Coronary artery (tissue), 2 donors: Measurements from ENCODE around the gene SYNPR.

Experiments used
- DNase-seq: peaks from one replicate; pipeline ENCODE4 v3.0.0-alpha.2; 2017; ENCODE audit warnings: low spot score
- H3K27ac ChIP-seq, 2 donors: fragments of 200-600 bp; sonication (generic); one replicate each; pipeline ENCODE4 v1.5.1; 2016 to 2019
- H3K4me3 ChIP-seq: fragments of 200-600 bp; sonication (generic); 2 replicates; pipeline ENCODE4 v1.5.1; 2016; ENCODE audit warnings: mild to moderate bottlenecking, moderate library complexity
- TF ChIP-seq, protein P1 (sequence below): fragments of 200-600 bp; sonication (generic); IDR thresholded peaks from one replicate; pipeline ENCODE4 v1.5.1; 2019; ENCODE audit warnings: antibody characterized with exemption

Gene SYNPR

DNA sequence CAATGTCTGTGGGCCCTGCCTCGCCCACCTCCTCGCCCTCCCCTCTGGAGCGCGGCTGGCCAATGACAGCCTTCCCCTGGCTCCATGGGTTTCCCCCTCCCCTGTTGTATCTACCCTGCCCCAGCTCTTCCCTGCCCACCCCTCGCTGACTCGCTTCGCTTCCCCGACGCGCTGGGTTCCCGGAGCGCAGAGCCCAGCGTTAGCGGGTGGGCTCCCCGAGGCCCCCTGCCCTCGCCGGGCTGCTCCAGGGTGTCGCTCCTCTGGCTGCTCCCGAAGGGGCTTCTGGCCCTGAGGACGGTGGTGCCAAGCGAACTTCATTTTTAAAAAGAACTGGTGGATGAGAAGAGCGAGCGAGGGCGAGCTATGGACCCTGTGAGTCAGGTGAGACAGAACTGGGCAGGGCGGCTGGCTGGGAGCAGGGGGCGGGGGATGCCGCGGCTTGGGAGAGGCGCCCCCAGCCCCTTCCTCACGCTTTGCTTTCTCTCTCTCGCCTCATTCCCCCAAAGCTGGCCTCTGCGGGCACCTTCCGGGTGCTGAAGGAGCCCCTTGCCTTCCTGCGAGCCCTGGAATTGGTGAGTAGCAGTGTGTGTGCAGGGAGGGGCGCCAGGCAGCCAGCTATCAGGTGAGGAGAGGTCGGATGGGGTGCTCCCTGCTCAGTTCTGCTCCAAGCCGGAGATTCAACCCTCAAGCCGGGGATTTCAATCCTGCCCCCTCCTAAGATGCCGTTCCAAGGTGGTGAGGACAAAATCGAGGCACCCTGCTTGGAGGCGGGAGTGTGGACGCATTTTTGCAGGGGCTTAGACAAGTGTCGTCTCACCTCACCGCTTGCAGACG lies at the start of gene SYNPR:
Gene SYNPR, plus strand, starts transcription at position 138 of the 834 bp plus-strand sequence.
- TF ChIP-seq, protein P1, sequence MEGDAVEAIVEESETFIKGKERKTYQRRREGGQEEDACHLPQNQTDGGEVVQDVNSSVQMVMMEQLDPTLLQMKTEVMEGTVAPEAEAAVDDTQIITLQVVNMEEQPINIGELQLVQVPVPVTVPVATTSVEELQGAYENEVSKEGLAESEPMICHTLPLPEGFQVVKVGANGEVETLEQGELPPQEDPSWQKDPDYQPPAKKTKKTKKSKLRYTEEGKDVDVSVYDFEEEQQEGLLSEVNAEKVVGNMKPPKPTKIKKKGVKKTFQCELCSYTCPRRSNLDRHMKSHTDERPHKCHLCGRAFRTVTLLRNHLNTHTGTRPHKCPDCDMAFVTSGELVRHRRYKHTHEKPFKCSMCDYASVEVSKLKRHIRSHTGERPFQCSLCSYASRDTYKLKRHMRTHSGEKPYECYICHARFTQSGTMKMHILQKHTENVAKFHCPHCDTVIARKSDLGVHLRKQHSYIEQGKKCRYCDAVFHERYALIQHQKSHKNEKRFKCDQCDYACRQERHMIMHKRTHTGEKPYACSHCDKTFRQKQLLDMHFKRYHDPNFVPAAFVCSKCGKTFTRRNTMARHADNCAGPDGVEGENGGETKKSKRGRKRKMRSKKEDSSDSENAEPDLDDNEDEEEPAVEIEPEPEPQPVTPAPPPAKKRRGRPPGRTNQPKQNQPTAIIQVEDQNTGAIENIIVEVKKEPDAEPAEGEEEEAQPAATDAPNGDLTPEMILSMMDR, result no peak
- no peak within 1 kb of the TSS for H3K4me3 ChIP-seq
- H3K27ac ChIP-seq, result no peak within 1 kb of the TSS
- DNase-seq, result no peak

DNA sequence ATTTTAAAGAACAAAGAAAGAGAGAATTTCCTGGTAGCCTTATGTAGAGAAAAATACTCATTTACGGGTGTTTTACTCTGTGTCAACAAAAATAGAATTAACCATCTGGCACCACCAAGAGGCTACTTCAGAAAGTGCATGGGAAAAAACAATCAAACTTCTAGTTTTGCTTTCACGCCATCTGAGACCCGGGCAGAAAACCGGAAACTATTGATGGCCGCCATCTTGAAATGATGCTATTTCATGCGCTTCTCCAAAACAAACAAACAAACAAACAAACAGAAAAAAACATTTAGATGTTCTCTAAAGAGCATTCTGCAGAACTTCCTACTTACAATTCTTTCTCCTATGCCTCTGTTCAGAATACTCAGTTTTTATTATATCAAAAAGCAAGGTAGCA lies 49.4 kb upstream of the SYNPR start:
- no peak for DNase-seq
- Histone ChIP-seq H3K27ac (no peak overlapping the region), H3K4me3 (no peak overlapping the region)
- TF ChIP-seq, protein P1, result peak; percentile 20

DNA sequence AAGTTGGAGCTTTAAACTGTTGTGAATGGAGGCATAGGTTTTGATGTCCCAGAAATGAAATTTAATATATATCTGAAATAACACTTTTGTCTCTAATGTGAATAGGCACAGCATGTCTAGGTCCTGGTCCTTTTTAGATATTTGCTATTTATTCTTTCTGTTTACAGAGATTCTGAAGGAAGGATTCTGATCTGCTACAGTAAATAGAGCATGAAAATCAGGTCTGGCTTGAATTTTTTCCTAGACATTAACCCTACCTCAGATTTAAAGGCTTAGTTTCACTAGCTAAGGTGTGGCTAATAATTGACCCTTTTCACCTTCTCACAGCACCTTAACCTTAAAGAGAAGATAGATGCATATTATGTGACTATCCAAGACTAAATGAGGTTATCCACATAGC lies 48.0 kb upstream of the SYNPR start:
- no peak for DNase-seq
- TF ChIP-seq, protein P1, result no peak

DNA sequence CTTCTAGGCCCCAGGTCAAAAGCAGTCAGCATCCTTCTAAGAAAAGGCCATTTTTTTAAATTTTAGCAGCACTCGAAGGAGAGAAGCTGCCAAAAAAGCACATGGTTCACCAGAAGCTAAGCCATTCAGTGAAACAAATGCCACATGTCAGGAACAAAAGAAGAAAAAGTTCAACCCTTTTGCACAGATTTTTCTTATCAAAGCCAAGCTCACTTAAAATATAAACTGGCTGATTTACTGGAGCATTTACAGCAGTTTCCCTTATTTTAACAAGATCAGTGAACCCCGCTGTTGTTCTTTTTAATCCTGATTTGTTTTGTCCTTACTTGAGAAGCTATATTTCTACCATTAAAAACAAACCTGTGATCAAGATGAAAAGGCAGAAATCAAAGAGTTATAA lies 46.5 kb upstream of the SYNPR start:
- DNase-seq, result no peak
- TF ChIP-seq, protein P1, result no peak
- Histone ChIP-seq H3K27ac (no peak overlapping the region), H3K4me3 (no peak overlapping the region)

More for the DNA sequence above, 48.0 kb upstream of the SYNPR start:
- Histone ChIP-seq H3K4me3 (no peak overlapping the region), H3K27ac (no peak overlapping the region)

DNA sequence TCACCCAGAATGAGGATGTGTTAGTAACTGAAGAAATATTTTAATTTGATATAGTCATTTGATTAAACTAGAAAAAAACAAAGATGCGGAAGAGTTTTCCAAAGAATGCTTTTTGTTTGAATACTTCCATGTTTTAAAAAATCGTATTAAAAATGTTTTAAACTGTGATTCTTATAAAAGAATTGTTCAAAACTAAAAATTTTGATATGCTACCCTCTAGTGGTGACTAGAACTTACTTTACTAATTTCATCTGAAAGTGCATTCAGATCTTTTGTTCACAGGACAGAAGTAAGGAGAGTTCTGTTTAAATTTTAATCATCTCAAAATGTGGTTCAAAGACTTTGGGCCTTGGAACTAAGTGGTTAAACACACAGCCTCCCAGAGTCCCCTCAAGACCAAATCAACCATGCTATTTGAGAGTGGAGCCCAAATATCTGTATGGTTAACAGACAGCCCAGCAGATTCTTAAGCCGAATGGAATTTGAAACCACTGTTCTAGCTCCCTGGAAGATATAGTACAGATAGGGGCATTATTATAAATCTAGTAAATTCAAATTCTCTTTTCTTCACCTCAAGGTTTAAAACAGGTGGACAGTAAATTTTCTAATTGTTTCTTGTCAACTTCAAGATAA lies 45.2 kb upstream of the SYNPR start:
- TF ChIP-seq, protein P1, result no peak

DNA sequence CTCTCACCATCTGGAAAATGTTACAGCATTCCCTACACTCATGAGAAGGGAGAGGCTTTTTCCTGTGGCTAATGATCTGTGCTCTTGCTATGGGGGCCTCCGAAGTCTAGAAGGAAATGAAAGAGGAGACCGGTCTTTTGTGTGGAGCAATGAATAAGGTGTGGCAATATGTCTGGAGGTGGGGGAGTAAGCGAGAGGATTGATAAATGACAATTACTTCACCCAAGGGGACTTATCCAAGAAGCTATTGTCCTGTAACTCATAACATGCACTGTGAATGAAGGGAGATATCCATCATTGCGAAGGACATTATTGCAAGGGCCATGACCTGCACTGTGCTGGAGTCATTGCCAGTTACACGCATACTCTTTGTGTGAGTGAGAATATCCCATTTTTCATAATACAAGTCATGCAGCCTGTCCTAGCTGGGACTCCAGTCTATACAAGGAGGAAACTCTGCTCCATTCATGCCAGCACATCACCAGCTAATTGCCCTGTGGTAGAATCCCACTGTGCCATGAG lies 37.7 kb upstream of the SYNPR start:
- H3K27ac ChIP-seq, result no peak overlapping the region
- DNase-seq, result no peak
- H3K4me3 ChIP-seq, result no peak overlapping the region
- TF ChIP-seq, protein P1, result no peak

More for the DNA sequence above, 45.2 kb upstream of the SYNPR start:
- H3K4me3 ChIP-seq, result no peak overlapping the region
- DNase-seq, result no peak
- H3K27ac ChIP-seq, result no peak overlapping the region
